Esophagus muscularis mucosa (tissue), 4 donors: ENCODE measurements around the gene GMEB2.

Experiments
- CTCF ChIP-seq, 3 experiments: fragments of 200-600 bp in 2 of 3; fragments of 450-650 bp in 1 of 3; sonication (generic) in 2 of 3; IDR thresholded peaks; one replicate each; pipeline ENCODE4 v1.5.1; 2017 to 2019; ENCODE audit warnings: antibody characterized with exemption in 3 of 3, mild to moderate bottlenecking in 2 of 3, moderate library complexity in 1 of 3
- EP300 ChIP-seq: sonication (generic); formaldehyde crosslinking; IDR thresholded peaks from one replicate; pipeline ENCODE4 v1.6.1; 2017; ENCODE audit warnings: antibody characterized with exemption
- POLR2A ChIP-seq: fragments of 450-650 bp; IDR thresholded peaks from one replicate; pipeline ENCODE4 v1.6.1; 2017; ENCODE audit warnings: antibody characterized with exemption, moderate library complexity, mild to moderate bottlenecking, low read depth
- POLR2AphosphoS5 ChIP-seq, 2 donors: sonication (generic); formaldehyde crosslinking; IDR thresholded peaks; one replicate each; pipeline ENCODE4 v1.6.1; 2017; ENCODE audit warnings: antibody characterized with exemption in 2 of 2

GRCh38 chr20:63565021-63565698, 61.7 kb downstream of the GMEB2 start:
- no peak for TF ChIP-seq CTCF (IDR thresholded peaks at IDR 0.05)
- TF ChIP-seq POLR2AphosphoS5 (IDR thresholded peaks at IDR 0.05) = no peak
- no peak for TF ChIP-seq POLR2A
- no peak for TF ChIP-seq EP300
